ENCODE results near the gene KRTAP5-2. TPM values are rescaled to one million over a fixed set of nuclear protein-coding genes. Genes with fewer than 3 reads are reported as not detected.

The KRTAP5-2 gene
- total and polyA plus RNA-seq, 2 of the 8 experiments (the other 6 are each of a cell fraction or from before 2014, with no cell fraction given) = not detected

- no peak overlapping the region for H2AK5ac ChIP-seq (ENCODE audit: low read depth, low read length)
- no peaks in the 10 kb centered on the region for H3K9me3 ChIP-seq (ENCODE audit: insufficient read depth in 2 of 2, low read depth in 1 of 2, low read length in 1 of 2)
- H3K14ac ChIP-seq (ENCODE audit: insufficient read length) = no peak overlapping the region
- H4K8ac ChIP-seq (ENCODE audit: extremely low read depth, insufficient read depth, low read length) = no peak overlapping the region
- no peak overlapping the region for H3K23ac ChIP-seq (ENCODE audit: insufficient read length)
- no peak overlapping the region for H3K9ac ChIP-seq (replicated peaks in 1 of 4; ENCODE audit: extremely low read depth in 1 of 4, low read depth in 3 of 4, low read length in 3 of 4)
- H4K20me1 ChIP-seq (replicated peaks in 1 of 2; ENCODE audit: control insufficient read depth in 1 of 2, insufficient read depth in 2 of 2, low read length in 2 of 2) = no peaks in the 10 kb centered on the region
- H2AFZ ChIP-seq (ENCODE audit: low read length) = no peak overlapping the region
- 81% methylated on average over 25 of the region's 29 CpGs; no CpG with 5 or more reads in 1 of the 2 experiments for WGBS, 2 experiments (ENCODE audit: extremely low coverage in 1 of 2, insufficient coverage in 1 of 2, insufficient read length in 1 of 2, insufficient replicate concordance in 2 of 2, low coverage in 1 of 2, low lambda C conversion rate in 2 of 2, missing lambda C conversion rate in 1 of 2)
- H3K56ac ChIP-seq (replicated peaks; ENCODE audit: insufficient read length, low read depth, low read length) = no peak overlapping the region
- no peaks in the 10 kb centered on the region; a peak in 1 of 7 replicates for H3K4me1 ChIP-seq (replicated peaks in 1 of 4; ENCODE audit: control insufficient read depth in 3 of 4, insufficient read depth in 4 of 4, low read length in 3 of 4)
- DNase-seq (ENCODE audit: low read depth in 1 of 2, low spot score in 2 of 2) (no peak), FAIRE-seq (no peak)
- H3K79me2 ChIP-seq (ENCODE audit: control insufficient read depth in 1 of 2, insufficient read depth in 2 of 2, low read length in 2 of 2) = no peaks in the 10 kb centered on the region
- H3K18ac ChIP-seq (ENCODE audit: extremely low read depth, low read length) = no peak overlapping the region
- H3K27ac ChIP-seq (ENCODE audit: low read depth, low read length) = no peak overlapping the region
- H4K91ac ChIP-seq (replicated peaks; ENCODE audit: insufficient read length, low read length) = no peak overlapping the region
- no peaks in the 10 kb centered on the region for H3K36me3 ChIP-seq (ENCODE audit: control insufficient read depth in 2 of 4, insufficient read depth in 4 of 4, low read length in 3 of 4)
- CTCF ChIA-PET (ENCODE audit: partially characterized antibody) = interaction anchor here (1.0 to 1.6 kb wide), 2 partner anchors 52 to 234 kb away, joined by 3 to 5 read pairs; no protein-coding TSS in a partner anchor
- peaks cover 0 to 2% (median 0%) of the 10 kb centered on the region in 4 experiments; a peak in 1 of 7 replicates for H3K27me3 ChIP-seq (replicated peaks in 1 of 4; ENCODE audit: control insufficient read depth in 3 of 4, extremely low read depth in 1 of 4, insufficient read depth in 3 of 4, low read length in 3 of 4)
- H4K5ac ChIP-seq (ENCODE audit: insufficient read length, low read depth, low read length) = no peak overlapping the region
- H2BK5ac ChIP-seq (ENCODE audit: low read depth, low read length) = no peak overlapping the region
- H2BK12ac ChIP-seq (ENCODE audit: low read depth, low read length) = no peak overlapping the region
- no peak overlapping the region for H2BK20ac ChIP-seq (ENCODE audit: low read length)
- TF ChIP-seq SP2 (IDR thresholded peaks at IDR 0.05; ENCODE audit: low read length) (no peak), GTF2F1 (IDR thresholded peaks at IDR 0.05; ENCODE audit: borderline replicate concordance, low read depth, low read length) (no peak), CHD2 (IDR thresholded peaks at IDR 0.05; ENCODE audit: low read length) (no peak)
- no peaks in the 10 kb centered on the region; the same call in 1 of the 2 replicates for H3K23me2 ChIP-seq (ENCODE audit: low read depth, low read length)
- no peak overlapping the region for H2BK15ac ChIP-seq (ENCODE audit: low read length)
- no peaks in the 10 kb centered on the region for H3K79me1 ChIP-seq (ENCODE audit: low read depth, low read length)
- no peak overlapping the region for H2BK120ac ChIP-seq (replicated peaks; ENCODE audit: low read depth, low read length)
- H3K4me2 ChIP-seq (ENCODE audit: insufficient read depth in 1 of 2, low read depth in 2 of 2, low read length in 2 of 2) = no peak overlapping the region
- H3K4ac ChIP-seq (replicated peaks; ENCODE audit: insufficient read length, low read depth, low read length) = no peak overlapping the region
- POLR2A ChIA-PET (ENCODE audit: partially characterized antibody) = no interaction called here
- no peak overlapping the region for H3K4me3 ChIP-seq (ENCODE audit: extremely low read depth in 1 of 4, insufficient read depth in 2 of 4, low read depth in 3 of 4, low read length in 4 of 4)
These were observed 44.4 kb upstream of the KRTAP5-2 start for GRCh38 chr11:1642288-1643145.

Data from H1 (cell line).